Activated naive CD4-positive, alpha-beta T cell treated with anti-CD3 and anti-CD28 coated beads, Interleukin-2, amount 10 ng/mL, durations not matched to agents 7 days and 5 days (primary cell): ENCODE results near the gene GGCT.
A peak's percentile ranks its signal among the peaks of the same experiment; 100 is the strongest.
"Not testable (repeated sequence)": the region's sequence is repeated elsewhere in the genome, so short reads cannot be mapped to it uniquely, and the experiment has no call there.

Experiments used
- CTCF ChIA-PET: fragments of 350-600 bp; sonication (Branson Sonifier 250); formaldehyde crosslinking; loops from one replicate; lab custom pipeline; 2021; ENCODE audit warnings: antibody characterized with exemption; lab: Charles Lee
- DNase-seq: peaks from one replicate; pipeline ENCODE4 v3.0.0-alpha.2; 2020
- H3K27ac Mint-ChIP-seq: one replicate; pipeline ENCODE4 v1.8.0; 2021; ENCODE audit warnings: mild to moderate bottlenecking, moderate library complexity, mixed read lengths
- H3K27me3 Mint-ChIP-seq: one replicate; pipeline ENCODE4 v1.8.0; 2021; ENCODE audit warnings: mild to moderate bottlenecking, mixed read lengths
- H3K36me3 Mint-ChIP-seq: one replicate; pipeline ENCODE4 v1.8.0; 2021; ENCODE audit warnings: mixed read lengths
- H3K4me1 Mint-ChIP-seq: one replicate; pipeline ENCODE4 v1.8.0; 2021; ENCODE audit warnings: mixed read lengths
- H3K4me3 Mint-ChIP-seq: one replicate; pipeline ENCODE4 v1.8.0; 2021; ENCODE audit warnings: mild to moderate bottlenecking, moderate library complexity, mixed read lengths
- H3K9me3 Mint-ChIP-seq: one replicate; pipeline ENCODE4 v1.8.0; 2021; ENCODE audit warnings: mixed read lengths

Gene GGCT

GRCh38 chr7:30528779-30529178 lies 24.1 kb upstream of the GGCT start:
- Mint-ChIP-seq H3K27ac (no peak overlapping the region), H3K4me3 (no peak overlapping the region), H3K9me3 (no peaks in the 10 kb centered on the region), H3K4me1 (no peaks in the 10 kb centered on the region), H3K36me3 (no peaks in the 10 kb centered on the region), H3K27me3 (peaks cover 4% of the 10 kb centered on the region)
- no peak for DNase-seq
- CTCF ChIA-PET: no interaction called here

- H3K36me3 Mint-ChIP-seq, H3K27me3 Mint-ChIP-seq, H3K4me3 Mint-ChIP-seq, DNase-seq, H3K9me3 Mint-ChIP-seq, CTCF ChIA-PET, H3K4me1 Mint-ChIP-seq: not testable (repeated sequence)
- peak overlapping the region; percentile 11 for H3K27ac Mint-ChIP-seq
Measured at GRCh38 chr7:30527297-30527696, 22.7 kb upstream of the GGCT start.

GRCh38 chr7:30526163-30526562 lies 21.5 kb upstream of the GGCT start:
- DNase-seq: no peak
- no peak overlapping the region for H3K4me3 Mint-ChIP-seq
- no peaks in the 10 kb centered on the region for H3K4me1 Mint-ChIP-seq
- no peaks in the 10 kb centered on the region for H3K9me3 Mint-ChIP-seq
- H3K36me3 Mint-ChIP-seq: no peaks in the 10 kb centered on the region
- H3K27ac Mint-ChIP-seq: no peak overlapping the region
- peaks cover 4% of the 10 kb centered on the region for H3K27me3 Mint-ChIP-seq
- CTCF ChIA-PET: interaction anchor here (1.0 kb wide), 1 partner anchor 214 kb away, joined by 3 read pairs; no protein-coding TSS in a partner anchor

GRCh38 chr7:30525429-30525828 lies 20.8 kb upstream of the GGCT start:
- CTCF ChIA-PET: no interaction called here
- no peaks in the 10 kb centered on the region for H3K36me3 Mint-ChIP-seq
- no peak overlapping the region for H3K27ac Mint-ChIP-seq
- H3K4me3 Mint-ChIP-seq: no peak overlapping the region
- peaks cover 4% of the 10 kb centered on the region for H3K27me3 Mint-ChIP-seq
- DNase-seq: no peak
- no peaks in the 10 kb centered on the region for H3K9me3 Mint-ChIP-seq
- H3K4me1 Mint-ChIP-seq: no peaks in the 10 kb centered on the region

- no peaks in the 10 kb centered on the region for H3K4me1 Mint-ChIP-seq
- peaks cover 4% of the 10 kb centered on the region for H3K27me3 Mint-ChIP-seq
- no peak for DNase-seq
- H3K36me3 Mint-ChIP-seq: no peaks in the 10 kb centered on the region
- no peaks in the 10 kb centered on the region for H3K9me3 Mint-ChIP-seq
- H3K4me3 Mint-ChIP-seq: no peak overlapping the region
- H3K27ac Mint-ChIP-seq: no peak overlapping the region
- CTCF ChIA-PET: no interaction called here
Measured at GRCh38 chr7:30524545-30524944, 19.9 kb upstream of the GGCT start.

GRCh38 chr7:30523466-30523865 lies 18.8 kb upstream of the GGCT start:
- Mint-ChIP-seq H3K27ac (no peak overlapping the region), H3K9me3 (no peaks in the 10 kb centered on the region), H3K27me3 (no peaks in the 10 kb centered on the region), H3K4me3 (no peak overlapping the region), H3K36me3 (no peaks in the 10 kb centered on the region), H3K4me1 (no peaks in the 10 kb centered on the region)
- CTCF ChIA-PET: interaction anchor here (0.8 to 1.3 kb wide), 2 partner anchors 10 to 22 kb away, joined by 3 to 4 read pairs; no protein-coding TSS in a partner anchor
- no peak for DNase-seq

GRCh38 chr7:30522159-30522558 lies 17.5 kb upstream of the GGCT start:
- no peaks in the 10 kb centered on the region for H3K4me1 Mint-ChIP-seq
- H3K27ac Mint-ChIP-seq: no peak overlapping the region
- no peak overlapping the region for H3K4me3 Mint-ChIP-seq
- no peaks in the 10 kb centered on the region for H3K36me3 Mint-ChIP-seq
- DNase-seq: no peak
- no peaks in the 10 kb centered on the region for H3K9me3 Mint-ChIP-seq
- no peaks in the 10 kb centered on the region for H3K27me3 Mint-ChIP-seq
- CTCF ChIA-PET: interaction anchor here (1.3 to 2.4 kb wide), 4 partner anchors 11 to 27 kb away, joined by 3 to 8 read pairs (median 5); no protein-coding TSS in a partner anchor

GRCh38 chr7:30521532-30521931 lies 16.9 kb upstream of the GGCT start:
- Mint-ChIP-seq H3K9me3 (no peaks in the 10 kb centered on the region), H3K27me3 (no peaks in the 10 kb centered on the region), H3K4me3 (no peak overlapping the region), H3K27ac (no peak overlapping the region), H3K4me1 (no peaks in the 10 kb centered on the region), H3K36me3 (no peaks in the 10 kb centered on the region)
- CTCF ChIA-PET: interaction anchor here (1.5 to 2.4 kb wide), 3 partner anchors 10 to 28 kb away, joined by 4 to 8 read pairs (median 6); no protein-coding TSS in a partner anchor
- DNase-seq: no peak

- Mint-ChIP-seq H3K27me3 (no peaks in the 10 kb centered on the region), H3K36me3 (no peaks in the 10 kb centered on the region), H3K4me1 (no peaks in the 10 kb centered on the region), H3K4me3 (no peak overlapping the region), H3K27ac (no peak overlapping the region), H3K9me3 (no peaks in the 10 kb centered on the region)
- no peak for DNase-seq
- CTCF ChIA-PET: no interaction called here
Measured at GRCh38 chr7:30519122-30519521, 14.5 kb upstream of the GGCT start.

GRCh38 chr7:30515761-30516160 lies 11.1 kb upstream of the GGCT start:
- no peak for DNase-seq
- Mint-ChIP-seq H3K4me1 (no peaks in the 10 kb centered on the region), H3K27ac (no peak overlapping the region), H3K27me3 (no peaks in the 10 kb centered on the region), H3K4me3 (no peak overlapping the region), H3K36me3 (no peaks in the 10 kb centered on the region), H3K9me3 (no peaks in the 10 kb centered on the region)
- CTCF ChIA-PET: interaction anchor here (1.1 kb wide), 1 partner anchor 351 kb away, joined by 3 read pairs; no protein-coding TSS in a partner anchor

GRCh38 chr7:30514776-30515175 lies 10.1 kb upstream of the GGCT start:
- Mint-ChIP-seq H3K36me3 (no peaks in the 10 kb centered on the region), H3K27me3 (no peaks in the 10 kb centered on the region), H3K4me3 (no peak overlapping the region), H3K27ac (no peak overlapping the region), H3K4me1 (no peaks in the 10 kb centered on the region), H3K9me3 (no peaks in the 10 kb centered on the region)
- CTCF ChIA-PET: no interaction called here
- DNase-seq: no peak

- H3K9me3 Mint-ChIP-seq: no peaks in the 10 kb centered on the region
- CTCF ChIA-PET: no interaction called here
- no peaks in the 10 kb centered on the region for H3K27me3 Mint-ChIP-seq
- no peak overlapping the region for H3K4me3 Mint-ChIP-seq
- no peaks in the 10 kb centered on the region for H3K4me1 Mint-ChIP-seq
- DNase-seq: no peak
- H3K36me3 Mint-ChIP-seq: no peaks in the 10 kb centered on the region
- H3K27ac Mint-ChIP-seq: no peak overlapping the region
Measured at GRCh38 chr7:30514177-30514576, 9.5 kb upstream of the GGCT start.

GRCh38 chr7:30513762-30514161 lies 9.1 kb upstream of the GGCT start:
- H3K36me3 Mint-ChIP-seq: no peaks in the 10 kb centered on the region
- CTCF ChIA-PET: interaction anchor here (4.9 kb wide), 1 partner anchor 49 kb away, joined by 31 read pairs; no protein-coding TSS in a partner anchor
- H3K9me3 Mint-ChIP-seq: no peaks in the 10 kb centered on the region
- no peak overlapping the region for H3K4me3 Mint-ChIP-seq
- H3K27ac Mint-ChIP-seq: peak overlapping the region; percentile 8
- DNase-seq: no peak
- H3K4me1 Mint-ChIP-seq: no peaks in the 10 kb centered on the region
- H3K27me3 Mint-ChIP-seq: no peaks in the 10 kb centered on the region

- CTCF ChIA-PET: interaction anchor here (0.6 to 4.9 kb wide), 4 partner anchors 34 to 450 kb away, joined by 3 to 31 read pairs (median 5); no protein-coding TSS in a partner anchor
- H3K36me3 Mint-ChIP-seq: peaks cover 3% of the 10 kb centered on the region
- H3K4me1 Mint-ChIP-seq: no peaks in the 10 kb centered on the region
- H3K27ac Mint-ChIP-seq: no peak overlapping the region
- no peak for DNase-seq
- H3K27me3 Mint-ChIP-seq: no peaks in the 10 kb centered on the region
- no peak overlapping the region for H3K4me3 Mint-ChIP-seq
- peaks cover 5% of the 10 kb centered on the region for H3K9me3 Mint-ChIP-seq
Measured at GRCh38 chr7:30511973-30512662, 7.5 kb upstream of the GGCT start.

GRCh38 chr7:30511494-30511893 lies 6.9 kb upstream of the GGCT start:
- Mint-ChIP-seq H3K36me3 (peaks cover 3% of the 10 kb centered on the region), H3K27me3 (no peaks in the 10 kb centered on the region), H3K4me1 (no peaks in the 10 kb centered on the region), H3K27ac (no peak overlapping the region), H3K4me3 (no peak overlapping the region), H3K9me3 (peaks cover 7% of the 10 kb centered on the region)
- no peak for DNase-seq
- CTCF ChIA-PET: interaction anchor here (0.6 to 4.9 kb wide), 6 partner anchors 10 to 449 kb away, joined by 3 to 31 read pairs (median 5); no protein-coding TSS in a partner anchor
